ENCODE measurements around the gene P2RX4.
"Not testable (repeated sequence)": the region's sequence is repeated elsewhere in the genome, so short reads cannot be mapped to it uniquely, and the experiment has no call there.

P2RX4 gene

GRCh38 chr12:121189619-121190155 is 20.2 kb upstream of the P2RX4 start:
- DNase-seq, result no peak

- no peak for DNase-seq
Observed at GRCh38 chr12:121190523-121191031, 19.4 kb upstream of the P2RX4 start.

- DNase-seq, result no peak
Observed at GRCh38 chr12:121191151-121191550, 18.8 kb upstream of the P2RX4 start.

GRCh38 chr12:121196902-121197301 is 13.0 kb upstream of the P2RX4 start:
- no peak for DNase-seq

- no peak for DNase-seq
Observed at GRCh38 chr12:121198949-121199348, 11.0 kb upstream of the P2RX4 start.

- not testable (repeated sequence) for DNase-seq
Observed at GRCh38 chr12:121201140-121201539, 8.8 kb upstream of the P2RX4 start.

- peak; percentile 9 for DNase-seq
Observed at GRCh38 chr12:121202407-121203355, 7.2 kb upstream of the P2RX4 start.

GRCh38 chr12:121203482-121203881 is 6.4 kb upstream of the P2RX4 start:
- no peak for DNase-seq

- no peak for DNase-seq
Observed at GRCh38 chr12:121205491-121205890, 4.4 kb upstream of the P2RX4 start.

GRCh38 chr12:121208571-121208970 is 1.4 kb upstream of the P2RX4 start:
- DNase-seq, result not testable (repeated sequence)

GRCh38 chr12:121209221-121209620 is 708 bp upstream of the P2RX4 start:
- DNase-seq, result no peak

- DNase-seq, result no peak
Observed at GRCh38 chr12:121212875-121213274, 2.9 kb downstream of the P2RX4 start.

- no peak for DNase-seq
Observed at GRCh38 chr12:121214166-121214777, 4.3 kb downstream of the P2RX4 start.

GRCh38 chr12:121214855-121215745 is 5.2 kb downstream of the P2RX4 start:
- DNase-seq, result no peak

- DNase-seq, result no peak
Observed at GRCh38 chr12:121216102-121216501, 6.2 kb downstream of the P2RX4 start.

- DNase-seq, result no peak
Observed at GRCh38 chr12:121217063-121217462, 7.1 kb downstream of the P2RX4 start.

GRCh38 chr12:121217761-121218160 is 7.8 kb downstream of the P2RX4 start:
- no peak for DNase-seq

GRCh38 chr12:121218588-121219352 is 8.8 kb downstream of the P2RX4 start:
- DNase-seq, result peak; percentile 14

- DNase-seq, result no peak
Observed at GRCh38 chr12:121219353-121219986, 9.5 kb downstream of the P2RX4 start.

GRCh38 chr12:121222847-121223246 is 12.9 kb downstream of the P2RX4 start:
- DNase-seq, result no peak
